ENCODE measurements around the gene CLK3. TPM values are rescaled to one million over a fixed set of nuclear protein-coding genes. Genes with fewer than 3 reads are reported as not detected.

The CLK3 gene
- total and polyA plus RNA-seq, 10 donors, result 54.0 to 229 (median 105) TPM

- TF ChIP-seq POLR2AphosphoS5 (IDR thresholded peaks at IDR 0.05) (peak in 1 of 3 donors; percentile 51), CTCF (IDR thresholded peaks at IDR 0.05 in 8 of 11, conservative IDR thresholded peaks at IDR 0.05 in 3 of 11) (no peak)
- WGBS, 5 donors, result 93 to 96% (median 95%) methylated on average over 25 to 27 of the region's 27 CpGs
- Histone ChIP-seq H3K27ac (peak overlapping the region in 1 of 8 donors; percentile 16), H3K27me3 (replicated peaks in 1 of 7) (no peaks in the 10 kb centered on the region), H3K4me1 (peaks cover 21 to 79% (median 48%) of the 10 kb centered on the region in 6 donors), H3K4me3 (no peak overlapping the region), H3K36me3 (peaks cover 0 to 78% (median 67%) of the 10 kb centered on the region in 6 donors), H3K9me3 (no peaks in the 10 kb centered on the region)
- DNase-seq, result peak; percentile 75
- intact Hi-C loops (cut with DNase I; ENCODE audit: low total_unique reads), result loop anchor here (10.0 kb wide), 1 partner anchor 75 kb away; the partner anchor contains the start of gene ARID3B
Measured at GRCh38 chr15:74619916-74620635, 4.4 kb downstream of the CLK3 start.

GRCh38 chr15:74620636-74621545 lies 5.3 kb downstream of the CLK3 start:
- Histone ChIP-seq H3K36me3 (peaks cover 4 to 86% (median 75%) of the 10 kb centered on the region in 6 donors), H3K4me3 (no peak overlapping the region), H3K27ac (peak overlapping the region in 3 of 8 donors; percentile 9 to 35 (median 16)), H3K9me3 (no peaks in the 10 kb centered on the region), H3K4me1 (peaks cover 21 to 86% (median 48%) of the 10 kb centered on the region in 6 donors), H3K27me3 (replicated peaks in 1 of 7) (no peaks in the 10 kb centered on the region)
- WGBS, 5 donors, result 48 to 75% (median 60%) methylated on average over 10 to 23 of the region's 23 CpGs
- intact Hi-C loops (cut with DNase I; ENCODE audit: low total_unique reads), result no loop called here
- DNase-seq, result peak; percentile 88
- TF ChIP-seq CTCF (IDR thresholded peaks at IDR 0.05 in 8 of 11, conservative IDR thresholded peaks at IDR 0.05 in 3 of 11), result peak; percentile 78 to 96 (median 91)
- no peak for TF ChIP-seq POLR2A (IDR thresholded peaks at IDR 0.05)
- peak; percentile 73 to 75 (median 74) for TF ChIP-seq POLR2AphosphoS5 (IDR thresholded peaks at IDR 0.05)

- TF ChIP-seq CTCF (IDR thresholded peaks at IDR 0.05 in 8 of 11, conservative IDR thresholded peaks at IDR 0.05 in 3 of 11), result no peak
- no peak for TF ChIP-seq POLR2AphosphoS5 (IDR thresholded peaks at IDR 0.05)
- TF ChIP-seq POLR2A (IDR thresholded peaks at IDR 0.05), result no peak
- peak; percentile 78 for DNase-seq
- WGBS, 5 donors, result 84 to 94% (median 88%) methylated on average over 9 to 16 of the region's 16 CpGs
- peaks cover 22 to 88% (median 51%) of the 10 kb centered on the region in 6 donors for H3K4me1 ChIP-seq
- no peaks in the 10 kb centered on the region for H3K27me3 ChIP-seq (replicated peaks in 1 of 7)
- no peak overlapping the region for H3K4me3 ChIP-seq
- H3K27ac ChIP-seq, result peak overlapping the region in 3 of 8 donors; percentile 9 to 35 (median 16)
- H3K36me3 ChIP-seq, result peaks cover 4 to 93% (median 81%) of the 10 kb centered on the region in 6 donors
- no peaks in the 10 kb centered on the region for H3K9me3 ChIP-seq
- intact Hi-C loops (cut with DNase I; ENCODE audit: low total_unique reads), result no loop called here
Measured at GRCh38 chr15:74621546-74621920, 5.9 kb downstream of the CLK3 start.

Data from spleen (tissue), 11 donors.